HG02981 (cell line): Measurements from ENCODE around the gene APOL2.
"Not testable (repeated sequence)": the region's sequence is repeated elsewhere in the genome, so short reads cannot be mapped to it uniquely, and the experiment has no call there.

Experiments used
- ATAC-seq: cut with Tn5 transposase; IDR thresholded peaks from one replicate; pipeline ENCODE4 v1.9.1; 2021; ENCODE audit warnings: mild to moderate bottlenecking, moderate library complexity; ENCODE audit not compliant: unreplicated experiment

Gene APOL2

GRCh38 chr22:36239401-36240171 is at the start of gene APOL2:
Gene APOL2, minus strand, starts transcription at chr22:36239527. Its CDS starts 6,365 bp downstream, at chr22:36233162.
- peak; percentile 89 for ATAC-seq

- ATAC-seq, result no peak
Measured at GRCh38 chr22:36288571-36289405, 49.5 kb upstream of the APOL2 start.

DNA sequence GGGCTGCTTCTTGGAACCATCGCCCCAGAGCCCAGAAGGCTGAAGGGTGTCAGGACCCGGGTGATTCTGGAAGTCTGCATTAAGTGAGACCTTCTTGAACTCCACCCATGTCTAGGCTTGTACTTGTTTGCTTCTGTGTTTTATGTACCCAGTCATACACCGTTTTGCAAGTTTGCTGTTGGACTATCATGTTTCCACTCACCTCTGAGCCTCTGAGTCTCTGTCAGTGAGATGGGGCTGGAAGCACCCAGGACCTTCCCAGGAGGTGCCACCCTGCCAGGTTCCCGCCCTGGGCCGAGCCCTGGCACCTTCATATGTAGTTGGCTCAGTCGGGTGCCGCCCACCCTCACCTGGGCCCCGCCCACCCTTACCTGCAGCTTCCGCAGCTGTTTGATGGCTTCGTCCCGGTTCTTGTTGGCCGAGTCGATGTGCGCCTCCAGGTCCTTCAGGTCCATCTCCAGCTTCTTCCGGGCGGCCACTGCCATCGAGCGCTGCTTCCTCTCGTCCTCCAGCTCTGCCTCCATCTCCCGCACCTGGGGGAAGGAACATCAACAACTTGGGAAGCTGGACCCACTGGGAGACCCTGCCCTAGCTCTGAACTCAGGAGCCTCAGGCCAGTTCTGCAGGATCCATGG is 48.7 kb upstream of the APOL2 start:
- no peak for ATAC-seq

- no peak for ATAC-seq
Measured at GRCh38 chr22:36286096-36286957, 47.0 kb upstream of the APOL2 start.

GRCh38 chr22:36285545-36285944 is 46.2 kb upstream of the APOL2 start:
- no peak for ATAC-seq

- ATAC-seq, result no peak
Measured at GRCh38 chr22:36285017-36285416, 45.7 kb upstream of the APOL2 start.

GRCh38 chr22:36284171-36284571 is 44.8 kb upstream of the APOL2 start:
- no peak for ATAC-seq

DNA sequence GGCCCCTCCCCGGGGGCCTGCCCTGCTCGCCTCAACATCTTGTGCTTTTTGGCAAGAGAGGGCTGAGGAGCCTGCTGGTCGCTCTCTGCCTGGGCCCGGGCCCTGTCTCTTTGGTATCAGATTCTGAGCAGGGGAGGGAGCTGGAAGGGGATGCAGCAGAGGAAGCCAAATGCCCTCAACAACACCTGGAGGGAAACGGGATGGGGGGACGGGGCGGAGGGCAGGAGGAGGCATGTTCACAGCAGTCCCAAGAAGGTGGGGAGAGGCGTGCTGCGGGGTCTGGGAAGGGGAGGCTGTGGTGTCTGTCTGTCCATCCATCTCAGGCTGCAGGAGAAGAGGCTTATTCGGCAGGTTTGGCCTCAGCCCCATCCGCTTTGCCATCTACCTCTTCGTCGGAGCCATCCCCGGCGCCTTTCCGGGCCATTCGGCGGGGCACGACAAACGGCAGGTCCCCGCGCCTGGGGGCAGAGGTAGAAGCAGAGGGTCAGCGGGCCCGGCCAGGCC is 43.1 kb upstream of the APOL2 start:
- no peak for ATAC-seq

DNA sequence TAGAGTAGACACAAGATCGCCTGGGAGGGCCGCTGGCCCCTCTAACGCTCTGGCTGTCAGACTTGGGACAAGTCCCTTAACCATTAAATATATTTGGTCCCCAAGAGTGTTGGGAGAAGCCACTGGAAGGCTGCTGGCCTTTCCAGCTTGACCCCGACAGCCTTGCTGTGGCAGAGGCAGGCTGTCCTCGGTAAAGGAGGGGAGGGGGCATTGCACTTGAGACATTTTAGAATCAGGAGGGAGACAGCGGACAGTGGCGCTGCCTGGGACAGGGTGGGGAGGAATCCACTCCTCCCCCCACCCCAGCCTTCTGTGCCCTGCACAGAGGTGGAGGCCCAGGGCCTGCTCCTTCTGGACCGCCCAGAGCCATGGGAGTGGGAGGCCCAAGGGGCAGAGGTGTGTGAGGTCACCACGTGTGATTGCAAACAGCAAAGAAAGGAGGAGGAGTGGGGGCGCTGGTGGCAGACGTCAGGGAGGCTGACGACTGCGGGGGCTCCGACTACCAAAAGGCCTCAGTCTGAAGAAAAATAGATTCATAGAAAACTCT is 42.5 kb upstream of the APOL2 start:
- ATAC-seq, result no peak

- ATAC-seq, result no peak
Measured at GRCh38 chr22:36280379-36280778, 41.1 kb upstream of the APOL2 start.

- no peak for ATAC-seq
Measured at GRCh38 chr22:36279219-36279666, 39.9 kb upstream of the APOL2 start.

GRCh38 chr22:36277482-36278291 is 38.4 kb upstream of the APOL2 start:
- peak; percentile 47 for ATAC-seq

GRCh38 chr22:36274531-36274930 is 35.2 kb upstream of the APOL2 start:
- ATAC-seq, result no peak

- ATAC-seq, result not testable (repeated sequence)
Measured at GRCh38 chr22:36271951-36272350, 32.6 kb upstream of the APOL2 start.

GRCh38 chr22:36271231-36271630 is 31.9 kb upstream of the APOL2 start:
- ATAC-seq, result not testable (repeated sequence)

- no peak for ATAC-seq
Measured at GRCh38 chr22:36267896-36268485, 28.7 kb upstream of the APOL2 start.

- no peak for ATAC-seq
Measured at GRCh38 chr22:36267058-36267457, 27.7 kb upstream of the APOL2 start.

DNA sequence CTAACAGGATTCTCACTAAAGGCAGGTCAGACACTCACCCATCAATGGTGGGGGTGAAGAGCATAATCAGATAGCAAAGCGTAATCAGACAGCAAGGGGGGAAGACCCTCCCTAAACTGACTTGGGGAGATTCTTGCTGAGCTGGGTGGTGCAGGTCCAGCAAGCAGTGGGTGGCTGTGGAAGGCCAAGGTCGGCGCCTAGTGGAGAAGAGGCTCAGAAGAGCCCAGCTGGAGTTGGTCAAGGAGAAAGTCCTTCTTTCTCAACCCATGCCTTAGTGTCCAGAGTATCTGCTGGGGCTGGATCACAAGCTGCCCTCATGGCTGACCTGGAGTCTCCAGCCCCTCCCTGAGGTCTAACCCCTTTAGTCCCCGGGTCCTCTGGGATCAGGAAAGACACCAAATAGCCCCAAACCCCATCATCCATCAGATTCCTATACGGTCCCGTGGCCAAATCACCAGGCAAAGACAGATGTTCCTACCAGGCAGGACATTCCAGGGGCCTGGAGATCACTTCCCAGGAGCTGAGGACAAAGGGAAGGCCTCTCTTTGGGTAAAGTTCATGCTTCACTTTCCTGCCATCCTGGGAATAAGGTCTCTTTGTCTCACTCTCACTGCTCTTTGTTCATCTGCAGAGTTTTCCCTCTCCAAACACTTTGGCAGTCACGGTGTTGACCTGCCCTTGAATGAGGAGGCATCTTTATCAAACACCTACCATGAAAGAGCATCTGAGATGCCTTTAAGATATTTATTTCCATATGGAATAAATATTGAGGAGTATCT is 24.7 kb upstream of the APOL2 start:
- ATAC-seq, result not testable (repeated sequence)
